SJSA1 (cell line): ENCODE results near the gene KLK8. TPM values are rescaled to one million over a fixed set of nuclear protein-coding genes. Genes with fewer than 3 reads are reported as not detected.

ENCODE experiments used
- DNase-seq, 2 experiments: peaks; one replicate each; pipeline ENCODE4 v3.0.0-alpha.2; 2015 to 2020; ENCODE audit warnings: low spot score in 2 of 2, low read depth in 1 of 2
- H3K27ac ChIP-seq: fragments of 250-450 bp; sonication (Bioruptor Pico); 2 replicates; pipeline ENCODE4 v1.5.1; 2020; ENCODE audit warnings: mild to moderate bottlenecking, moderate library complexity
- H3K27me3 ChIP-seq: fragments of 250-450 bp; sonication (Bioruptor Pico); replicated peaks from 2 replicates; pipeline ENCODE4 v1.5.1; 2020; ENCODE audit warnings: mild to moderate bottlenecking, moderate library complexity
- H3K36me3 ChIP-seq: fragments of 250-450 bp; sonication (Bioruptor Pico); 2 replicates; pipeline ENCODE4 v1.5.1; 2020; ENCODE audit warnings: mild to moderate bottlenecking
- H3K4me1 ChIP-seq: fragments of 250-450 bp; sonication (Bioruptor Pico); replicated peaks from 2 replicates; pipeline ENCODE4 v1.6.1; 2021; ENCODE audit warnings: mild to moderate bottlenecking
- H3K4me3 ChIP-seq: fragments of 250-450 bp; sonication (Bioruptor Pico); 2 replicates; pipeline ENCODE4 v1.5.1; 2020; ENCODE audit warnings: mild to moderate bottlenecking
- H3K9me3 ChIP-seq: fragments of 250-450 bp; sonication (Bioruptor Pico); replicated peaks from 2 replicates; pipeline ENCODE4 v1.5.1; 2020; ENCODE audit warnings: mild to moderate bottlenecking
- total RNA-seq: library from RNA; depleted of rRNA; stranded (reverse); fragments of >200 nt; shearing (Covaris generic); gene quantifications from 2 replicates; pipeline ENCODE4 v1.2.3, GENCODE V29; 2014

The KLK8 gene
- total RNA-seq, 1 experiment from 2014 or later = not detected

DNA sequence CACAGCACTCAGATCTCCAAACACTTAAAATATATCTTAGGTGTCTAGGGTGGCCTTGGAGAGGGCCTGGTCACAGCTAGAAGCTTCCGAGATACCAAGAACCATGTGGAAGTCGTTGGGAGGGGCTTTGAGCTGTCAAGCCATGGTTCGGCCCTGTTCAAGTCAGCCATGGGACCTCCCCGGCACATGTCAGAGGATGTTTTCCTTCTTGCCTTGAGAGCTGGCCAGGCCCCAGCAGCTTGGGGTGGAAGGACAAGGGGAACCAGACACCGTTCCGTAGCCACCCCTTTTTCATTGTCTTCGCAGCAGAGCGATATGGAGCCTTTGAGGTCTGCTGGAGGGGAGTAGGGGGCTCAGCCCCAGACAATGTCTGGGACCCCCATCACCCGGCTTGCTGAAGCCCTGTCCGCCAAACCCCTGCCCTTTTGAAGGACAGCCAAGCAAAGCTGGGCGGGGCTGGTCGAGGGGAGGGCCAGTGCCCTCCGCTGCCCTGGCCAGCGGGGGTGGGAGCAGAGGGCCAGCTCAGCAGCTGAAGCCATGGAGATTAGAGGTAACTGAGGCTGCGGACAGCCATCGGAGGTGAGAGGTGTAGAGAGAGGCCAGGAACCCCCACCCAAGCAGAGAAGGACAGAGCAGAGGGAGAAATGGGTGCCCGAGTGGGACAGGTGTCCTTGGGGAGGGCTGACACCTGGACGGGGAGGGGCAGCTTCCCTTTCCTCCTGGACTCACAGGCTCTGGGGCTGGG, 24.6 kb upstream of the KLK8 start:
- peaks cover 23% of the 10 kb centered on the region for H3K27me3 ChIP-seq
- no peak overlapping the region for H3K4me3 ChIP-seq
- no peaks in the 10 kb centered on the region for H3K9me3 ChIP-seq
- H3K36me3 ChIP-seq = no peaks in the 10 kb centered on the region
- DNase-seq = no peak
- no peak overlapping the region for H3K27ac ChIP-seq
- no peaks in the 10 kb centered on the region for H3K4me1 ChIP-seq

DNA sequence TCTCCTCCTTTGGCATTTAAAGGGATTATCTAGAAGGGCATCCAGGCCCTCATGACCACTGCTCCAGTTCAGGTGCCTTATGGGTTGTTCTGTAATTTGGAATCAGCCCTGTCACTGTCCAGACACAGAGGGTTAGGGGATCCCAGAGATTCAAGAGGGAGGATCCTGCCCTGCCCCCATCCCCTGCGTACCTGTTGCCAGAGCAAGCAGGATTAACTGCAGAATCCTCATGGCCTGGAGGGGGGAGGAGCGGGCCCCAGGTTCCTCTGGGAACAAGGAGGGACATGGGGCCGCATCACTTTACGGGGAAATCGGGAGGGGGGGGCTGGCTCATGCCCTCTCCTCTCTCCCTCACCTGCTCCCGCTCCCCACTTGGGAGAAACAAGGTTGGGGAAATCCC, 24.0 kb upstream of the KLK8 start:
- DNase-seq = no peak
- H3K27me3 ChIP-seq = peaks cover 29% of the 10 kb centered on the region
- H3K27ac ChIP-seq = no peak overlapping the region
- no peaks in the 10 kb centered on the region for H3K36me3 ChIP-seq
- no peaks in the 10 kb centered on the region for H3K9me3 ChIP-seq
- no peaks in the 10 kb centered on the region for H3K4me1 ChIP-seq
- H3K4me3 ChIP-seq = no peak overlapping the region

DNA sequence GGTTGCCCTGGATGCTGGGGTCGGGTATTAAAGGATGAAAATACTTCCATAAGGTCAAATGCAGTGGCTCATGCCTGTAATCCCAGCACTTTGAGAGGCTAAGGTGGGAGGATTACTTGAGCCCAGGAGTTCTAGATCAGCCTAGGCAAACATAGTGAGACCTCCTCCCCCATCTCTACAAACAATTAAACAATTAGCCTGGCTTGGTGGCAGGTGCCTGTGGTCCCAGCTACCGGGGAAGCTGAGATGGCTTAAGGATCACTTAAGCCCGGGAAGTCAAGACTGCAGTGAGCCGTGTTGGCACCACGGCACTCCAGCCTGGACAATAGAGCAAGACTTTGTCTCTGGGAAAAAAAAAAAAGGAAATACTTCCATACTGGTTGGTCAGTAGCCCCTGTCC, 23.5 kb upstream of the KLK8 start:
- no peak overlapping the region for H3K27ac ChIP-seq
- no peaks in the 10 kb centered on the region for H3K9me3 ChIP-seq
- no peak overlapping the region for H3K4me3 ChIP-seq
- no peaks in the 10 kb centered on the region for H3K36me3 ChIP-seq
- H3K4me1 ChIP-seq = no peaks in the 10 kb centered on the region
- no peak for DNase-seq
- H3K27me3 ChIP-seq = peaks cover 31% of the 10 kb centered on the region

GRCh38 chr19:51023946-51024345, 22.5 kb upstream of the KLK8 start:
- no peak for DNase-seq
- H3K36me3 ChIP-seq = no peaks in the 10 kb centered on the region
- no peak overlapping the region for H3K27ac ChIP-seq
- no peaks in the 10 kb centered on the region for H3K9me3 ChIP-seq
- no peaks in the 10 kb centered on the region for H3K4me1 ChIP-seq
- H3K4me3 ChIP-seq = no peak overlapping the region
- H3K27me3 ChIP-seq = peaks cover 39% of the 10 kb centered on the region

GRCh38 chr19:51022526-51022925, 21.1 kb upstream of the KLK8 start:
- Histone ChIP-seq H3K4me3 (no peak overlapping the region), H3K9me3 (no peaks in the 10 kb centered on the region), H3K27me3 (peaks cover 41% of the 10 kb centered on the region), H3K36me3 (no peaks in the 10 kb centered on the region), H3K27ac (no peak overlapping the region), H3K4me1 (no peaks in the 10 kb centered on the region)
- no peak for DNase-seq

DNA sequence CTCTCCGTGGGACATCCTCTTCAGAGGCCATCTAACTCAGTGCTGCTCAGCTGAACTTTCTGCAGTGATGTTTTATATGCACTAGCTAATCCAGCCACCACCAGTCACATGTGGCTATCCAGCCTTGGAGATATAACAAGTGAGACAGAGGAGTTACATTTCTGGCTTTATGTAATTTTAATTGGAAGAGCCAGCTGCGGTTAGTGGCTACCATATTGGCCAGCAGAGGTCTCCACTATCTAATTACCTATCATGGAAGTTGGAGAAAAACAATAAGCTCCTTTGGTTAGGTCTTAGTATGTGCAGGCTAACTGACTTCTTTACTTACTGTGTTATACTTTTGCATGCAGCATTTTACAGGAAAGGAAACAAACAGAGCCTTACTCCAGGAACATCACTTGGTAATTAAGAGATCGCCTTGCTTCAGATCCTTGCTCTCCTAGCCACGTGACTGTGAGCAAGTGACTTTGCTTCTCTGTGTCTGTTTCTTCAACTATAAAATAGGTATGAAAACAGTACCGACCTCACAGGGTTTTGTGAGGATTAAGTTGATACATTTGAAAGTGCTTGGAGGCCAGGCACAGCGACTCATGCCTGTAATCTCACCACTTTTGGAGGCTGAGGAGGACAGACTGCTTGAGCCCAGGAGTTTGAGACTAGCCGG, 19.7 kb upstream of the KLK8 start:
- H3K9me3 ChIP-seq = 0 out of 2 replicates have a peak, but pooled peaks cover 2% of the 10 kb centered on the region
- H3K27ac ChIP-seq = no peak overlapping the region
- no peak overlapping the region for H3K4me3 ChIP-seq
- H3K36me3 ChIP-seq = no peaks in the 10 kb centered on the region
- peak in 1 of 2 experiments; percentile 15 for DNase-seq
- H3K27me3 ChIP-seq = peaks cover 48% of the 10 kb centered on the region
- H3K4me1 ChIP-seq = peaks cover 5% of the 10 kb centered on the region; the same call in 1 of the 2 replicates

DNA sequence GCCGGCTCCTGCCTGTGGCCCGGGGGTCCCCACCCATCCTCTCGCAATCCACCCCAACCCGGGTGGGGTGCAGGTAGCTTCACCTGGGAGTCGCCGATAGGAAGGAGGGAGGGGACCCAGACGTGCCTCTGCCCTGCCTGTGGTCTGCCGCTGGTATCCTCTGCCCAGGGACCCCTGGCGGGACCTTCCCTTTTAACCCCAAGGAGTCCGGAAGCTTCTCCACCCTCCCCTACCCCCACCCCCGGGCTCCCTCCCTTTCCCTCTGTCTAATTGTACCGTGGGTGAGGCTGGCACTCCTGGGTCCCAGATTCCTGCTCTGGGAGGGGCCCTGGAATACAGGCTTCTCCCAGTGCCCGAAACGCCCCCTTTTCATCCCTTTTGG, 18.1 kb upstream of the KLK8 start, which contains the start of gene KLK10:
Gene KLK10, minus strand, starts transcription at position 166 of the 382 bp plus-strand sequence. CDS start 579 bp downstream, outside the sequence.
- H3K4me3 ChIP-seq = no peak within 1 kb of the TSS

GRCh38 chr19:51018745-51019543, 17.5 kb upstream of the KLK8 start:
- no peak for DNase-seq
- Histone ChIP-seq H3K9me3 (0 out of 2 replicates have a peak, but pooled peaks cover 2% of the 10 kb centered on the region), H3K27ac (no peak overlapping the region), H3K4me1 (peaks cover 5% of the 10 kb centered on the region; the same call in 1 of the 2 replicates), H3K27me3 (peaks cover 41% of the 10 kb centered on the region), H3K4me3 (no peak overlapping the region), H3K36me3 (no peaks in the 10 kb centered on the region)

More for the DNA sequence above, 18.1 kb upstream of the KLK8 start, which contains the start of gene KLK10:
- Histone ChIP-seq H3K9me3 (0 out of 2 replicates have a peak, but pooled peaks cover 2% of the 10 kb centered on the region), H3K27me3 (peaks cover 41% of the 10 kb centered on the region), H3K4me1 (peaks cover 5% of the 10 kb centered on the region; the same call in 1 of the 2 replicates), H3K27ac (no peak within 1 kb of the TSS), H3K36me3 (no peaks in the 10 kb centered on the region)
- no peak for DNase-seq

DNA sequence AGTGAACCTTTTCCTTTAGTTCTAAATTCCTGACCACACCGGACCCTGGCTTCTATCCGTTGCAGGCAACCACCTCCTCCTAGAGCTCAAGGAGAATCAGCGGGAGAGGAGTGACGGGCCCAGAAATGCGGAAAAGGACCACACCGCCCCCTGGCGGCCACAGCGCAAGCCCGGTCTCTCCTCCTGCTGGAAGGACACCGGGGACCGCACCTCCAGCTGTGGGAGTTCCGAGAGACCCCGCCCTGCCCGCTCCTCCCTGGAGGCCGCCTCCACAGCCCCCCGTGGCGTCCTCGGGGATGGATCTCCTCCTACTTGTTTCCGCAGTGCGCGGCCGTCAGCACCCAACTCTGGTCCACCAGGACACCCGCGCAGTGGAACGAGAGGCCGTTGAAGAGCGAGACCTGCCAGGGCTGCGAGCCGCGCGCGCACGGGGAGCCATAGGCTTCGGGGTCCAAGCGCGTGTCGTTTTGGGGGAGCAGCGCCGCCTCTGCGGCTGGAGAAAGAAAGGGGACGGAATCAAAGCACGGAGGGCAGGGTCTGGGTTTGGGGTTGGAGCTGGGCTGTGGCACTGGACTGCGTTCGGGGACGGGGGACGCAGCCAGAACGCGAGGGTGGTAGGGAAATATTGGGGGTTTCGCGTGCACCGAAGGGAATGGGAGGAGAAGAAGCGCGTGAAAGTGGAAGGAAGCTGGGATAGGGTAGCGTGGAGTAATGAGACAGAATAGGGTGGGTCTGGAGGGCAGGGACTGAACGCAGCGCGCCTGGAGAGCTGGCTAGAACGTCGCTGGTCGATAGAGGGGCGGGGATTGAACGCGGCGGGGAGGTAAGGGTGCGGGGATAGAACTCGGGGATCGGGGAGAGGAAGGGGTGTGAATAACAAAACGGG, 15.6 kb upstream of the KLK8 start:
- H3K9me3 ChIP-seq = 0 out of 2 replicates have a peak, but pooled peaks cover 2% of the 10 kb centered on the region
- H3K36me3 ChIP-seq = no peaks in the 10 kb centered on the region
- H3K27me3 ChIP-seq = peaks cover 41% of the 10 kb centered on the region
- no peak overlapping the region for H3K27ac ChIP-seq
- peaks cover 5% of the 10 kb centered on the region; the same call in 1 of the 2 replicates for H3K4me1 ChIP-seq
- peak in 1 of 2 experiments; percentile 27 for DNase-seq
- H3K4me3 ChIP-seq = no peak overlapping the region

DNA sequence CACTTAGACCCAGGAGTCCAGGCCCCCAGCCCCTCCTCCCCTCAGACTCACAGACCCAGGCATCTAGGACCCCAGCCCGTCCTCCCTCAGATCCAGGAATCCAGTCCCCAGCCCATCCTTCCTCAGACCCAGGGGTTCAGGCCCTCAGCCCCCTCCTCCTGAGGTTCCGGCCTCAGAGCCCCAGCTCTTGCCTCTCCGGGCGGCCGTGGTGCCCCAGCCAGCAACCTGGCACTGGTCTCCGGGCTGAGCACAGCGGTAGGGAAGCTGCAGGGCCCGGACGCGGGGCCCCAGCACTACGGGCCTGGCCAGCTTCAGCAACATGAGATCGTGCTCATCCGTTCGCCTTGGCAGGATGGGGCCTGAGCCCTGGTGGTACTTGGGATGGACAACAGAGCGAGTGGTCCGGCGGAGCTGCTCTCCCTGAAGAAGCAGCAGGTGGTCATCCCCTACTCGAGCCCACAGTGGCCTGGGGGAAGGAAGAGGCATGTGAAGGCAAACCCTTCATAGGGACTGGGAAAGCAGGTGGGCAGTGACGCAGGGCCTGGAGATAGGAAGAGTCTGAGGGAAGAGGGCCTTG, 14.4 kb upstream of the KLK8 start:
- no peak overlapping the region for H3K27ac ChIP-seq
- DNase-seq = no peak
- H3K9me3 ChIP-seq = 0 out of 2 replicates have a peak, but pooled peaks cover 2% of the 10 kb centered on the region
- peaks cover 34% of the 10 kb centered on the region for H3K27me3 ChIP-seq
- peaks cover 5% of the 10 kb centered on the region; the same call in 1 of the 2 replicates for H3K4me1 ChIP-seq
- no peak overlapping the region for H3K4me3 ChIP-seq
- H3K36me3 ChIP-seq = no peaks in the 10 kb centered on the region

DNA sequence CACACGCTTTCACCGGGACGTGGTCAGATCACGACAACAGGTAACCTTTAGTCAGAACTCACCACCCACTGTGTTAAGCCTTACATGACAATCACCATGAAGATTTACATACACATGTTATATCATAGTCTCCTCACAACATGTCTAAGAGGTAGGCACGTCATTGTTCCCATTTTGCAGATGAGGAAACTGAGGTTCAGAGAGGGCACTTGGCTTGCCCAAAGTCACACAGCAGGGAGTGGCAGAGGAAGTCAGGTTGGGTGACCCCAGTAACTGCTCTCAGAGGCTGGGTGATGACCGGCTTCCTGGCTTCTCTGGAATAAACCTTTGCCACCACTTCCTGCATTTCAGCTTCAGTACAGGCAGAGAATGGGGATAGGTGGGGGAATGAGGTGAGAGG, 12.8 kb upstream of the KLK8 start:
- Histone ChIP-seq H3K9me3 (0 out of 2 replicates have a peak, but pooled peaks cover 2% of the 10 kb centered on the region), H3K4me3 (no peak overlapping the region), H3K36me3 (no peaks in the 10 kb centered on the region), H3K27me3 (peaks cover 23% of the 10 kb centered on the region), H3K27ac (no peak overlapping the region), H3K4me1 (peaks cover 5% of the 10 kb centered on the region; the same call in 1 of the 2 replicates)
- DNase-seq = no peak

GRCh38 chr19:51012661-51013190, 11.3 kb upstream of the KLK8 start:
- DNase-seq = no peak
- 0 out of 2 replicates have a peak, but pooled peaks cover 2% of the 10 kb centered on the region for H3K9me3 ChIP-seq
- H3K27ac ChIP-seq = no peak overlapping the region
- peaks cover 5% of the 10 kb centered on the region; the same call in 1 of the 2 replicates for H3K4me1 ChIP-seq
- no peak overlapping the region for H3K4me3 ChIP-seq
- no peaks in the 10 kb centered on the region for H3K36me3 ChIP-seq
- H3K27me3 ChIP-seq = peaks cover 22% of the 10 kb centered on the region
